Hematopoietic multipotent progenitor cell treated with erythropoietin and hydrocortisone succinate and interleukin-3 and kit ligand, for 6 days (in vitro differentiated cells): ENCODE results near the gene ZIC5.
A peak's percentile ranks its signal among the peaks of the same experiment; 100 is the strongest.

Experiments
- DNase-seq: peaks from one replicate; pipeline ENCODE4 v3.0.0-alpha.2; 2015

The ZIC5 gene

DNA sequence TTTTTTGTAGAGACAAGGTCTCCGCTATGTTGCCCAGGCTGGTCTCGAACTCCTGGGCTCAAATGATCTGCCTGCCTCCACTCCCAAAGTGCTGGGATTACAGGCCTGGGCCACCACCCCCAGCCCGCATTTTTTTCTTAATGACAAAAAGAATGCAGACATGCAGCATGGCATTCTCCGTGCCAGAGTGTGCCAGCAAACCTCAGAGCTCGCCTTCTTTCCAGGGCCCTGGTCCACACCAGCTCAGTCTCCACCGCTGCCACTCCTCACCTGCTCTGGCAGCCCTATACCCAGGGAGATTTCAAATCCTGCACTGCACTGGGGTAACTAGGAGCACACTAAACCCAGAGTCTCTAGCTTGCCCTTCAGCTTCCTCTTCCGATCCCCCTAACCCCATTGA, 41.7 kb downstream of the ZIC5 start:
- no peak for DNase-seq

DNA sequence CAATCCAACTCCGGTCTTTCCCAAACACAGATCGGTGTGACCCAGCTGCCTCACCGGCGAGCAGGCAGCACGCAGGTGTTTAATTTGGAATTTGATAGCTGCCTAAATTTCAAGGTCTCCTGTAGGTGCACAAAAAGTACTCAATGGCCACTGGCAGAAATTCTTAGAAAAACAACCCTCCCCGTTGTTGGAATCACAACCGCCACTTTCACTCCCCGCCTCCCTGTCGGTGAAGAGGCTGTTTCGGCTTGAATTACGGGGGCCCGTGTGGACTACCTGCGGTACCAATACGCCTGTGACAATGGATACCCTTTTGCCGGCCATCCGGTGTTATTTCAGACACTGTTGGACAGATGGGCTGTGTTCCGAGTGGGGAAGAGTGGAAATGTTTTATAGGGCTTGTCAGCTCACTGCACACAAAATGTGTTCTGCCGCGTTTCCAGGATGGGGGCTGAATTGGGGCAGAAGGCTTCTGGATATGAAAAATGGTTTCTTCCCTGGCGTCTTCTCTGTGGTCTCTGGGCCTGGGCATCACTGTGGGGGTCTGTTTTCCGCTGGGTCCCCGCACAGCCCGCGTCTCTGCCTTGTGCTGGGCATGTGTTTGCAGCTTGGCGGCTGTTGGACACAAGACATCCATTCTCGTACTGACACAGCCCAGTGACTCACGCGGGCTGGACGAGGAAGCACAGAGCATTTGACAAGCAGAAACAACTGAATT, 45.4 kb downstream of the ZIC5 start:
- no peak for DNase-seq

DNA sequence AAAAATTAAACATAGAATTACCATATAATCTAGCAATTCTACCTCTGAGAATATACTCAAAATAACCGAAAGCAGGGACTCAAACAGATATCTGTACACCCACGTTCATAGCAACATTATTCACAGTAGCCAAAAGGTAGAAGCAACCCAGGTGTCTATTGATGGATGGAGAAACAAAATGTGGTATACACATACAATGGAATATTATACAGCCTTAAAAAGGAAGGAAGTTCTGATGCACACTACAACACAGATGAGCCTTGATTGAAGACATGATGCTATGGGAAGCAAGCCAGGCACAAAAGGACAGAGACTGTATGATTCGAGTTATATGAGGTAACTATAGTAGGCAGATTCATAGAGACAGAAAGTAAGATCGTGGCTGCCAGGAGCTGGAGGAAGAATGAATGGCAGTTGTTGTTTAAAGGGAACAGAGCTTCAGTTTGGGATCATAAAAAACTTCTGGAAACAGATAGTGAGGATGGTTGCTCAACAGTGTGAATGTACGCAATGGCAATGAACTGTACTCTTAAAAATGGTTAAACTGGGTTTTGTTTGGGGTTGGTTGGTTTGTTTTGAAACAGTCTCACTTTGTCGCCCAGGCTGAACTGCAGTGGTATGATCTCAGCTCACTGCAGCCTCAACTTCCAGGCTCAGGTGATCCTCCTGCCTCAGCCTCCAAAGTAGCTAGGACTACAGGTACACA, 47.5 kb downstream of the ZIC5 start:
- no peak for DNase-seq

DNA sequence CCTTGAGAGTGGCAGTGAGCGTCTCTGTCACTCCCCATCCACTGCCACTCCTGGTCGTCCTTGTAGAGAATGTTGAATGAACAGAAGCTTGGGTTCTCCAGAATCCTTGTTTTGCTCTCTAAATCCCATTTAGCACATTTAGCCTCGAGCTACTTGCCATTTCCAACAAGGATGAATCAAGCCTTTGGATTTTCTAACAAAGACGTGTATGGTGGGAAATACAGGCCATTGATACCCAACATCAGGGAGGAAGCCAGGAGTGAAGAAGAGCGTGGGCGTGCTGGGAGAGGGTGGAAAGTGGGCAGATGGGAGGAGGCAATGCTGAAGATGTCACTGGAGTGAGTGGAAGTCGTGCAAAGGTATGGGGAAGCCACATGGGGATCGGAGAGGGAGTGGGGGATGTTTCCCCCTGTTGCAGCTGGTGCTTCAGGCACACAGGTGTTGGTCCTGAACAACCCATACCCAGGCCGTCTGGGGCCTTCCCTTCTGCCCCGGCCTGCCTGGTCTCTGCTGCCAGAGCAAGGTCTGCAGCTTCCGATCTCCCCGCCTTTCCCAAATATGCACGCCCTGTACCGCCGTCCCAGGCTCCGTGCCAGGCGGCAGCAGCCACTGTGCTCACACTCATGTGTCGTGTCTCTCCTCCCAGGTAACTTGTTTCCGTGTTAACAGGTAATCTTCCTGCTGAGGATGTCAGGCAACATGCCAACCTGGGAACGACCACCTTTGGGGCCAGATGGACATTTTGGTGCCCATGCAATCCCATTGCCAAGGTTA, 48.7 kb downstream of the ZIC5 start:
- DNase-seq: no peak

DNA sequence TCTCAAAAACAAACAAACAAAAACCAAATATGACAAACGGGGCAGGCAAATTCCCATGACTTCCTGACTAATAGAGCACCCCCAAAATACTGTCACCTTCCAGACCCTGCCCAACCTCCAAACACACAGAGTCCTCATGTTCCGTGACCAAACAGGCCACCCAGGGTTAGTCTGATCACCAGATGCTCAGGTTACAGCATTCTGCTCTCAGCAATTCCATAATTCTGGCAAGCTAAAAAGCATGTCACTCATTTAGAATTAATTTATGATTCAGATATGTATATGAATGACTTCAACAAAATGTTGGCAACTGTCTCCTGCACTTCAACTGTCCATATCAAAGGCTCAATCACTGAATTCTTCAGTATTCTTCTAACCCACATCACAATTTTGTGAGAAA, 52.4 kb downstream of the ZIC5 start:
- DNase-seq: no peak

DNA sequence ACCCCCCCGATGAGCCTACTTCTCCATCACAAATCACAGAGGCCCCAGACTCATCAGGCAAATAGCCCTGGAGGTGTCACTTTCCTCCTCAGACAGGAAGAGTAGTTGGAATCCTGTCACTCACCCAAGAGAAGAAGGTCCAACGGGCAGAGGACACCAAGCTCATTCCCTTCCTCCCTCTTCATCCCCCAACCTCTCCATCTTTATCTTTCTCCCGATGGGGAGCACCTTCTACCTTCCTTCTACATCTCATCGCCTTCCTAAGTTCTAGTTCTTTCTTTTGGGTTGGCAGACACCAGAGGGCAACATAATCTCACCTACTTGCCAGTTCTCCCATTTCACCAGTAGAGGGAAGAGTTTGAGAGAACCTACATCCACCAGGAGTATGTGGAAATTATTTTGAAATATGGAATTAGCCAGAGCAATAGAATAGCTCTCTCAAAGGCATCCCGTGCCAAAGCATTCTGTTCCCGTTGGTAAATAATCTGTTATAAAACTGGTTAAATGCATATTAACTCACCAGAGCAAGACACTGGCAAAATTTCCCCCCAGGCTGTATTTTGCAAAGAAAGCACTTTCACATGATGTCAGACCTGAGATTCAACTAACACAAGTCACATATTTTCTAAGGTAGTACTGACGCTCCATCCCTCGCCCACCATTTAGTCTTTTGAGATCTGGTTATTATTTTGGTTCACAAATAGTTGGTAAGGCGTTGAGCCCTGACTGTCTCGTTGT, 55.0 kb downstream of the ZIC5 start:
- peak; percentile 78 for DNase-seq

DNA sequence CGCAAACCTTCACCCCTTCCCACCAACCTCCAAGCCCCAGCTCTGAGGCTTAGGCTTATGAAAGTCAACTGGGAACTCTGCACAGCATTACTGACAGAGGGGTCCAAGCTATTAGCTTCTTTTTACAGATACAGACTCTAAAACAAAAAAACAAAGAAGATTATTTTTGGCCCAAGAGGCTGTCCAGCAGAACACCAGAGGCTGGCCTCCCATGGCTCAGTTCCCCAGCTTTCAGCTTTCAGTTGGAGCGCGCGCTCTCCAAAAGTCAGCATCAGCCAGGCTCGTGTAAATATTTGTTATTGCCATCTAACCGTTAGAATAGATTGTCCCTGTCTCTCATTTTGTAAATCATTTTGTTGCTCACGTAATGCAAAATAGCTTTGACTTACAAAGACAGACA, 58.4 kb downstream of the ZIC5 start:
- DNase-seq: no peak
